IPS-NIHi7 (cell line): ENCODE measurements around the gene GABRP.
A peak's percentile ranks its signal among the peaks of the same experiment; 100 is the strongest.
"Not testable (repeated sequence)": the region's sequence is repeated elsewhere in the genome, so short reads cannot be mapped to it uniquely, and the experiment has no call there.

Experiments
- DNase-seq: peaks from one replicate; pipeline ENCODE4 v3.0.0; 2012; ENCODE audit warnings: mixed read lengths; ENCODE audit errors: extremely low spot score

GABRP gene, protein sequence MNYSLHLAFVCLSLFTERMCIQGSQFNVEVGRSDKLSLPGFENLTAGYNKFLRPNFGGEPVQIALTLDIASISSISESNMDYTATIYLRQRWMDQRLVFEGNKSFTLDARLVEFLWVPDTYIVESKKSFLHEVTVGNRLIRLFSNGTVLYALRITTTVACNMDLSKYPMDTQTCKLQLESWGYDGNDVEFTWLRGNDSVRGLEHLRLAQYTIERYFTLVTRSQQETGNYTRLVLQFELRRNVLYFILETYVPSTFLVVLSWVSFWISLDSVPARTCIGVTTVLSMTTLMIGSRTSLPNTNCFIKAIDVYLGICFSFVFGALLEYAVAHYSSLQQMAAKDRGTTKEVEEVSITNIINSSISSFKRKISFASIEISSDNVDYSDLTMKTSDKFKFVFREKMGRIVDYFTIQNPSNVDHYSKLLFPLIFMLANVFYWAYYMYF

DNA sequence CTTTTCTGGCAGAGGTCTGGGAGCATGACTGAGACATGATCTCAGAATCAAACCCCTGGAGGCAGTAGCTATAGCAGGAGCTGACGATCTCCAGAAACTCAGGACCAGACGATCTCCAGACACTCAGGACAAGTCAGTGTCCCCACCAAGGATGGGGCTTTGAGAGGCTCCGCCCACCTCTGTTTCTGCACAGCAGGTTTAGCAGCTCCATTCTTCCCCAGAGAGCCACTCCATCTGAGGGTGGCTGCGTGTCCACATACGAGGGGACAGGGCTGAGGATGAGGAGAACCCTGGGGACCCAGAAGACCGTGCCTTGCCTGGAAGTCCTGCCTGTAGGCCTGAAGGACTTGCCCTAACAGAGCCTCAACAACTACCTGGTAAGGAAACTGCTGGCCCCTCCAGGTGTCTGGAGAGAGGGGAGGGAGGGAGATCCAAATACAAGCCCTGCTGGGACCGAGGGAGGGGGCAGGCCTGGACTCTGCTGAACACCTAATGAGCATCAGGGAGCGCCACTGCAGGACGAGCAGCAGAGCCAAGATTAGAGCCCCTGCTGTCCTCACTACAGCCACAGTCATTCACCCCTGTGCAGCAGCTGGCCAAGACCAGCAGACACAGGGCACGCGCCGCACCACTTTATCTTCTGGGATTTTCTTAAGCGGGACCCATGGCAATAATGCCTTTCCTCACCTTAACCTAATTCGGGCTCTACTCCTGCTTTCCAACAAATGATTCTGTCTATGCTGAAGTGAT lies at the start of gene GABRP:
GABRP (plus strand) TSS at position 228 of the 750 bp plus-strand sequence. CDS start 4,891 bp downstream, outside the sequence.
- DNase-seq: no peak

GRCh38 chr5:170736966-170737365 lies 46.6 kb upstream of the GABRP start:
- DNase-seq: no peak

- DNase-seq: no peak
Observed at GRCh38 chr5:170737591-170737990, 45.9 kb upstream of the GABRP start.

DNA sequence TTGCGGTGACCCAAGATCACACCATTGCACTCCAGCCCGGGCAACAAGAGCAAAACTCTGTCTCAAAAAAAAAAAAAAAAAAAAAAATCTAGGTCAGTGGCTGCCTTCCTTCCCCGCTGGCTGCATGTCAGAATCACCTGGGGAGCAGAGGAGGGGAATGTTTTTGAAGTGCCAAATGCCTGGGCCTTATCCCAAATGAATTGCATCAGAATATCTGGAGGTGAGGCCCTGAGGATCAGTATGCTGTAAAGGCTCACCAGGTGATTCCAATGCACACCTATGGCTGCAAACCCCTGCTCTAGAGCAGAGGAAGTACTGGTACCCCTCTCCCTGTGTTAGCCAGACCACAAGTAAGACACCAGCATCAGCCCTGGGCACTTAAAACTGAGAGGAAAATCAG lies 44.7 kb upstream of the GABRP start:
- peak; percentile 49 for DNase-seq

GRCh38 chr5:170739446-170739845 lies 44.1 kb upstream of the GABRP start:
- DNase-seq: no peak

GRCh38 chr5:170740551-170741205 lies 42.8 kb upstream of the GABRP start:
- no peak for DNase-seq

DNA sequence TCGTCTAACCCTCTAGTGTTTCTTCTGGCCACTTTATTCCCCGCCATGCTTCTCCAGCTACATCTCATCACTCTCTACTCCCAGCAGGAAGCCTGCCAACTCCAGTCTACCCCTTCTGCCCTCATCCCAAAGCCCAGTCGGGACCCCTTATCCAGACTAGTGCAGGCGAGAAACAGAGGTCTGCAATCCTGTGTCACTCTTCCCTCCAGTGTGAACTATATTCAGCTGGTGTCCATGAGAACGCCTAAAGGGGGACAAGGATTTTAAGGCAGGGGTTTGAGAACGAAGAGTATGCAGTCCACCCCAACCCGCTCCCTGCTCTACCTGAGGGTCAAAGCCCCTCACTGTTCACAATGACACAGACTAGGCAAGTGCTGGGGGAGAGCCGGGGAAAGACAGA lies 41.7 kb upstream of the GABRP start:
- DNase-seq: no peak

DNA sequence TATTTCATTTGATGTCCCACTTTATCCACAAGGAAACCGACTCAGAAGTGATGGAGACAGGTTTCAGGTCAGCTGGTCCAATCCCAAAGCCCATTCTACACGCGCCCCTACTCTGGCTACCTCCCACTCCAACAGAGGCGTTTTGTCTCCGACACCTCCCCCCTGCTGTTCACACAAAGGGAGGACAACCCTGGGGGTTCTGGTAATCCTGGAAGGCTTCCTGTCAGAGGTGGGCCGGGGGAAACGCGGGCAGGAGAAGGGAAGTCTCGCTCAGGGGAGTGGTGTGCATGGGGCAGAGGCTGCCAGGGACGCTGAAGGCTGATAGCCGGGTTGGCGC lies 39.7 kb upstream of the GABRP start:
- DNase-seq: no peak

DNA sequence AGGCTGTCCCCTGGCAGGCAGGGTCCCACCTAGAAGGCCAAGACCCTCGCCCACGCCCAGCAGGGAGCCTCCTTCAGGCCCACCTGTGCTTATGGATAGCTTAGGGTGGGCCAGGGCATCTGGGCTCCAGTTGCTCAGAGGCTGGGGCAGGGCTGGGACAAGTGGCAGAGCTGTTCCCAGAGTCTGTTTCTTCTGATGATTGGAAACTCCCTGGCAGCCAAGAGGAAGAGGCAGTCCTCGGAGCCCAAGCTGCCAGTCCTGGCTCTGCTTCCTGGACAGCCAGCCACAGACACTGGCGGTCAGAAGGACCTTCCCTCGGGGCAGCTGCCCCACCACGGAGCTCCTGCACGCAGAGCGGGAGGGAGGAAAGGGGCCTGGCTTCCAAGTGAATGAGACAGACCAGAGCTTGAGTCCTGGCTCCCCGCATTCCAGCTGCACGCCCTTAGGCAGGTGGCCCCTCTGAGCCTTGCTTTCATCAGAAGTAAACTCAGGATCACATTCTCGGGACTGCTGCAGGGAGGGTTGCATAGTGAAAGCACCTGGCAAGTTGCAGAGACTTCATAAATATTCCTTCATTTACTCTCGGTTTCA lies 37.9 kb upstream of the GABRP start:
- DNase-seq: peak; percentile 59

- DNase-seq: no peak
Observed at GRCh38 chr5:170746075-170746960, 37.2 kb upstream of the GABRP start.

DNA sequence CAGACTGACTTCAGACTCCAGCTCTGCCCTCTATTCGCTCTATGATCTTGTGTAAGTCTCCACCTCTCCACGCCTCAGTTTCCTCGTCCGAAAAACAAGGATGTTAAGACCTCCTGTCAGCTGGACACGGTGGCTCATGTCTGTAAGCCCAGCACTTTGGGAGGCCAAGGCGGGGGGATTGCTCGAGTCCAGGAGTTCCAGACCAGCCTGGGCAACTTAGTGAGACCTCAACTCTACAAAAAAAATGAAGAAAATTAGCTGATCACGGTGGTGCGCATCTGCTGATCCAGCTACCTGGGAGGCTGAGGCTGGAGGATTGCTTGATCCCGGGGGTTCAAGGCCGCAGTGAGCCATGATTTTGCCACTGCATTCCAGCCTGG lies 36.6 kb upstream of the GABRP start:
- DNase-seq: no peak

GRCh38 chr5:170747357-170747756 lies 36.2 kb upstream of the GABRP start:
- no peak for DNase-seq

- peak; percentile 51 for DNase-seq
Observed at GRCh38 chr5:170747851-170748250, 35.7 kb upstream of the GABRP start.

DNA sequence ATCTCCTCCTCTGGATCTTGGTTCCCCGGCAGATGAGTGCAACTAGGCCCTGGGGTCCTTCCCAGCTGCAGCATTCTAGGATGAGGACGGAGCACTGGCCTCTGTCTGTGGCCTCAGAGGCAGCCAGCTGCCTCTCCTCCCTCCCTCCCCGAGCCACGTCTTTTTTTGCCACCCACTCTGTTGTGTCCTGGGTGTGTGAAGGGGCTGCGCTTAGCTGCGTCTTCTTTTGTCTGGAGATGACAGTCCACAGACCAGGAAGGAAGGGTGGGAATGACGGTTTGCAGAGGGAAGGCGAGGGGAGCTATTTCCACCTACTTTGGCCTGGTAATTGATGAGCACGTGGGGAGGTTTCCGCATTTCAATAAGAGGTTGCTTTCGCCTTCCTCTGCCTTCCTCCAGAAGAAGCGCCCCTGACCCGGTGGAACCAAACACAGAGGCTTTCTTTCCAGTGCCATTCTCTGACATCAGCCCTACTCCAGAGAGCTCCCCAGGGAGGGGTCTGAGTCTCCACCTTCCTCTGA lies 34.5 kb upstream of the GABRP start:
- no peak for DNase-seq

- no peak for DNase-seq
Observed at GRCh38 chr5:170749911-170750431, 33.6 kb upstream of the GABRP start.

GRCh38 chr5:170750791-170751190 lies 32.7 kb upstream of the GABRP start:
- DNase-seq: no peak

GRCh38 chr5:170751631-170752030 lies 31.9 kb upstream of the GABRP start:
- no peak for DNase-seq

DNA sequence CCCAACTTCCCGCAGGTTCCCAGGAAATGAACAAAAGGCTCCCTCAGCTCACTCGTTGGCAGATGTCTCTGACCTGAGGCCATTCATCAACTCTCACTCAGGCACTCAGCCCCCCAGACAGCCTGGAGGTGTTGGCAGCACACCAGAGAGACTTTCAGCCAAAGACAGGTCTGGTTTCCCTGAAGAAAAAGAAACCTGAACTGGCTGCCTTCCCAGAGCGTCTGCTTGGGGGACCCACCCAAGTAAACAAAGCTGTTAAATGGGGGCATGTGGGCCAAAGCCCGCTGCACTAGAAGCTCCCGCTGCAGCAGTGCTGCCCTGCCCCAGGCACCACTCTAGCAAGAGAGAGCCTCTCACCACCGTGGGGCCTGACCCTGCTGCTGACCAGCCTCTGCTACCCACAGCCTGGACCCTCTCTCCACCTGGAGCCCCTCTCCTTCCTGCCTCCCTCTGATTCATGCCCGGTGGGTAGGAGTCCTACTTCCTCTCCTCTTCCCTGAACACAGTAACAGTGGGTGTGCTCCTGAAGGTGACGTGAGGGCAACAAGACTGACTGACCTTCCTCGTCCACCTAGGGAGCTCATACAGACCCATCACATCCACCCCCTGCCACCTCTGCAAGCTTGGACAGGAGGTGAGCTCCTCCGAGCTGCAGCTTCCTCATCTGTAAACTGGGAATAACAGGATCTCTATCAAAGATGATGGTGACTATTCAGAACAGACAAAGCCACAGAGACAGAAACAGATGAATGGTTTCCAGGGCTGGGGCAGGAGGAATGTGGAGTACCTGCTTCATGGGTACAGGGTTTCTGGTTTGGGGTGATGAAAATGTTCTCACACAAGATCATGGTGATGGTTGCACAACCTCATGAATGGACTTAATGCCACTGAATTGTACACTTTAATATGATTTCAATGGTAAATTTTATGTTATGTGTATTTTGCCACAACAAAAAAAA lies 31.0 kb upstream of the GABRP start:
- no peak for DNase-seq

DNA sequence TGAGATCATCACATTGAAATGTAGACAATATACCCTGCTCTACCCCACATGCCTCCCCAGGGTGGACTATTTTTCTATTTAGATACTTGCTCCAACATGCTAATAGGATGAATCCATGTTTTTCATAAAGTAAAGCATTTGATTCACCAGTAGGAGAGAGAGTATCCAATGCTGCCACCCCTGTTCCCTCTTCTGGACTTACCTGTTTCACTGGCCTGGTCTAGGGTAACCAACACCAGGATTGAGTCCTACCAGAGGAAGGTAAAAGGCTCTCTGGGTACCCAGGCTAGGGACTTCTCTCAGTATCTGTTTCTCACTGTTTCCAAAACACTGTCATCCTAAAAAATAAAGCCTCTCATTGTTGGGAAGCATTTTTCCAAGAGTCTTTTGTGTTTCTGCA lies 30.2 kb upstream of the GABRP start:
- DNase-seq: no peak

DNA sequence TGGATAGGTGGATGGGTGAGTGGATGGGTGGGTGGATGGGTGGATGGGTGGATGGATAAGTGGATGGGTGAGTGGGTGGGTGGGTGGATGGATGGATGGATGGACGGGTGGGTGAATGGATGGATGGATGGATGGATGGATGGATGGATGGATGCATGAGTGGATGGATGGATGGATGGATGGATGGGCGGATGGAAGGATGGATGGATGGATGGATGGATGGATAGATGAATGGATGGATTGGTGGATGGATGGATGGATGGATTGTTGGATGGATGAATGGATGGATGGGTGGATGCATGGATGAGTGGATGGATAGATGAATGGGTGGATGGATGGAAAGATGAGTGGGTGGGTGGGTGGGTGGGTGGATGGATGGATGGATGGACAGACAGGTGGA lies 29.0 kb upstream of the GABRP start:
- not testable (repeated sequence) for DNase-seq
